ENCODE data around the gene VPS4B.
A peak's percentile ranks its signal among the peaks of the same experiment; 100 is the strongest.

Gene VPS4B

GRCh38 chr18:63346480-63347183, 75.6 kb downstream of the VPS4B start:
- peak; percentile 91 for DNase-seq (ENCODE audit: low read depth)
- peak overlapping the region; percentile 31 for H3K4me3 ChIP-seq (ENCODE audit: low read length)
- TF ChIP-seq CTCF (IDR thresholded peaks at IDR 0.05; ENCODE audit: insufficient read depth, low read depth, low read length, missing control alignments), result no peak

GRCh38 chr18:63346031-63346430, 76.2 kb downstream of the VPS4B start:
- peak; percentile 98 for DNase-seq (ENCODE audit: low read depth)
- no peak for TF ChIP-seq CTCF (IDR thresholded peaks at IDR 0.05; ENCODE audit: insufficient read depth, low read depth, low read length, missing control alignments)
- peak overlapping the region; percentile 31 for H3K4me3 ChIP-seq (ENCODE audit: low read length)

- no peak for TF ChIP-seq CTCF (IDR thresholded peaks at IDR 0.05; ENCODE audit: insufficient read depth, low read depth, low read length, missing control alignments)
- H3K4me3 ChIP-seq (ENCODE audit: low read length), result no peak overlapping the region
- no peak for DNase-seq (ENCODE audit: low read depth)
Measured at GRCh38 chr18:63344918-63345317, 77.4 kb downstream of the VPS4B start.

GRCh38 chr18:63344263-63344662, 78.0 kb downstream of the VPS4B start:
- DNase-seq (ENCODE audit: low read depth), result no peak
- H3K4me3 ChIP-seq (ENCODE audit: low read length), result no peak overlapping the region
- no peak for TF ChIP-seq CTCF (IDR thresholded peaks at IDR 0.05; ENCODE audit: insufficient read depth, low read depth, low read length, missing control alignments)

- DNase-seq (ENCODE audit: low read depth), result peak; percentile 36
- H3K4me3 ChIP-seq (ENCODE audit: low read length), result no peak overlapping the region
- TF ChIP-seq CTCF (IDR thresholded peaks at IDR 0.05; ENCODE audit: insufficient read depth, low read depth, low read length, missing control alignments), result peak; percentile 67
Measured at GRCh38 chr18:63342206-63342605, 80.1 kb downstream of the VPS4B start.

- H3K4me3 ChIP-seq (ENCODE audit: low read length), result no peak overlapping the region
- peak; percentile 43 for TF ChIP-seq CTCF (IDR thresholded peaks at IDR 0.05; ENCODE audit: insufficient read depth, low read depth, low read length, missing control alignments)
- DNase-seq (ENCODE audit: low read depth), result peak; percentile 36
Measured at GRCh38 chr18:63339920-63340484, 82.3 kb downstream of the VPS4B start.
